Neural cell (in vitro differentiated cells): ENCODE measurements around the gene ROBO1. TPM values are rescaled to one million over a fixed set of nuclear protein-coding genes. Genes with fewer than 3 reads are reported as not detected.
A peak's percentile ranks its signal among the peaks of the same experiment; 100 is the strongest.

Source experiments
- H2AFZ ChIP-seq: fragments of 200-600, 300-800 bp; sonication (generic), shearing (Covaris generic); 2 replicates; pipeline ENCODE4 v1.6.0; 2014; ENCODE audit warnings: low read depth, mild to moderate bottlenecking, antibody characterized with exemption, low read length, moderate library complexity
- H3F3A ChIP-seq: fragments of 200-600 bp; shearing (Covaris generic); 2 replicates; pipeline ENCODE4 v1.6.1; 2016; ENCODE audit warnings: mild to moderate bottlenecking, moderate library complexity, mixed read lengths, antibody characterized with exemption, low read length; ENCODE audit not compliant: insufficient read depth, poor library complexity, severe bottlenecking
- H3K27ac ChIP-seq: fragments of 200-600, 300-800 bp; sonication (generic), shearing (Covaris generic); 2 replicates; pipeline ENCODE4 v1.5.1; 2014; ENCODE audit warnings: mild to moderate bottlenecking, low read length, moderate library complexity
- H3K27me3 ChIP-seq: fragments of 300-800, 200-600 bp; sonication (generic), shearing (Covaris generic); 2 replicates; pipeline ENCODE4 v1.6.0; 2014; ENCODE audit warnings: mild to moderate bottlenecking, low read depth, low read length, moderate library complexity; ENCODE audit not compliant: insufficient read depth
- H3K36me3 ChIP-seq: fragments of 300-800, 200-600 bp; sonication (generic), shearing (Covaris generic); 2 replicates; pipeline ENCODE4 v1.5.1; 2014; ENCODE audit warnings: mild to moderate bottlenecking, antibody characterized with exemption, low read length, moderate library complexity; ENCODE audit not compliant: insufficient read depth
- H3K4me2 ChIP-seq: fragments of 300-800, 200-600 bp; sonication (generic), shearing (Covaris generic); 2 replicates; pipeline ENCODE4 v1.6.0; 2014; ENCODE audit warnings: mild to moderate bottlenecking, low read length
- H3K4me3 ChIP-seq: fragments of 300-800, 200-600 bp; sonication (generic), shearing (Covaris generic); 2 replicates; pipeline ENCODE4 v1.5.1; 2014; ENCODE audit warnings: mild to moderate bottlenecking, low read length, moderate library complexity
- H3K79me2 ChIP-seq: fragments of 200-600 bp; shearing (Covaris generic); replicated peaks from 2 replicates; pipeline ENCODE4 v1.6.0; 2014; ENCODE audit warnings: mild to moderate bottlenecking, low read length, moderate library complexity; ENCODE audit not compliant: insufficient read depth
- H3K9ac ChIP-seq: fragments of 300-800, 200-600 bp; sonication (generic), shearing (Covaris generic); 2 replicates; pipeline ENCODE4 v1.6.1; 2016; ENCODE audit warnings: mild to moderate bottlenecking, low read length, mixed read lengths
- H3K9me2 ChIP-seq: fragments of 200-600 bp; shearing (Covaris generic); 2 replicates; pipeline ENCODE4 v1.6.1; 2016; ENCODE audit warnings: mild to moderate bottlenecking, low read length, mixed read lengths; ENCODE audit not compliant: insufficient read depth
- H3K9me3 ChIP-seq: fragments of 200-600, 300-800 bp; sonication (generic), shearing (Covaris generic); 2 replicates; pipeline ENCODE4 v1.6.1; 2016; ENCODE audit warnings: mild to moderate bottlenecking, mixed run types, low read length, moderate library complexity, mixed read lengths
- H4K20me1 ChIP-seq: fragments of 200-600 bp; shearing (Covaris generic); 2 replicates; pipeline ENCODE4 v1.6.1; 2016; ENCODE audit warnings: mild to moderate bottlenecking, mixed run types; ENCODE audit not compliant: insufficient read depth
- EP300 ChIP-seq: fragments of 450-650 bp; conservative IDR thresholded peaks from 2 replicates; pipeline ENCODE4 v1.6.1; 2014; ENCODE audit warnings: antibody characterized with exemption, mild to moderate bottlenecking, moderate library complexity; ENCODE audit not compliant: poor library complexity, severe bottlenecking
- EZH2 ChIP-seq: fragments of 200-600, 300-800 bp; shearing (Covaris generic), sonication (generic); IDR thresholded peaks from 2 replicates; pipeline ENCODE4 v1.6.1; 2014; ENCODE audit warnings: antibody characterized with exemption, low read length, borderline replicate concordance, mild to moderate bottlenecking; ENCODE audit not compliant: insufficient read depth, poor library complexity, severe bottlenecking
- MXI1 ChIP-seq: fragments of 450-650 bp; conservative IDR thresholded peaks from 2 replicates; pipeline ENCODE4 v1.6.1; 2014; ENCODE audit warnings: antibody characterized with exemption, mild to moderate bottlenecking; ENCODE audit not compliant: poor library complexity, severe bottlenecking
- POLR2AphosphoS5 ChIP-seq: IDR thresholded peaks from 2 replicates; pipeline ENCODE4 v1.6.1; 2012
- RAD21 ChIP-seq: fragments of 450-650 bp; conservative IDR thresholded peaks from 2 replicates; pipeline ENCODE4 v1.6.1; 2014; ENCODE audit warnings: antibody characterized with exemption, mild to moderate bottlenecking, moderate library complexity
- REST ChIP-seq: IDR thresholded peaks from 2 replicates; pipeline ENCODE4 v1.6.1; 2012; ENCODE audit warnings: borderline replicate concordance
- SMC3 ChIP-seq: fragments of 450-650 bp; conservative IDR thresholded peaks from 2 replicates; pipeline ENCODE4 v1.6.1; 2014; ENCODE audit warnings: antibody characterized with exemption, mild to moderate bottlenecking, moderate library complexity; ENCODE audit not compliant: poor library complexity
- TAF1 ChIP-seq: IDR thresholded peaks from 2 replicates; pipeline ENCODE4 v1.6.1; 2012; ENCODE audit warnings: low read depth
- polyA plus RNA-seq: library from polyadenylated mRNA; depleted of rRNA; stranded (reverse); fragments of >200 nt; gene quantifications from 2 replicates; pipeline ENCODE4 v1.2.3, GENCODE V29; 2014

ROBO1 gene
- polyA plus RNA-seq, 1 donor from 2014 or later = 183 TPM

DNA sequence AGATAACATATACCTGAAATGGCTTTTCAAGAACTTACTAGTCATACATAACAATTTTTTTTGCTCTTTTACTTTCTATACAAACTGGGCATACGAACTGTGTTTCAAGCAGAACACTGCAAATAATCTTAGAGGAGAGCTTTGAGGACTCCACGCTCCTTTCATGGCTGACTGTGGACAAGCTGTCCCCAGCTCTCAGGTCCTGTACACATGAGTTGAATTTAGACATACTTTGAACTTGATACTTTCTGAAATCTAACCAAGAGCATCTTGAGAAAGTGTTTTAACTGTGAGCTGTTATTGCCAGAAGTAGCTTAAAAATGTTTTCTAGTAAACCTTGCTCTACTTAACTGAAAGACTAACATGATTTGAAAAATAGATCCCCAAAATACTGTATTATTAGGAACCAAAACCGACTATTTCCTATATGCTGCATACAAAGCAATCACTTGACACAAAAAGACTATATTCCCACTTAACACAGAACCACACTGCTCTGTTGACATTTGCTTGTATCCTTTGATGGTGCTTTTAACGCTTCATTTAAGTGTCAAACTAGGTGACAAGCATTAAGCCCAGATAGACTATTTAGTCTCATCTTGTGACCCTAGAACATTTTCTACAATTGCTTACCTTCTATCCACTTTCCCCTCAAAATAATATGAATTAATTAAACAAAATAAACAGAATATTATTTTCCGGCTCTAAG is 755.8 kb downstream of the ROBO1 start:
- Histone ChIP-seq H4K20me1 (peaks cover 8% of the 10 kb centered on the region), H3F3A (no peaks in the 10 kb centered on the region), H3K9ac (peak overlapping the region; percentile 46), H3K4me3 (peak overlapping the region; percentile 87), H3K9me2 (no peaks in the 10 kb centered on the region), H3K4me2 (peak overlapping the region; percentile 91), H3K27ac (peak overlapping the region; percentile 83), H3K79me2 (peaks cover 89% of the 10 kb centered on the region), H3K36me3 (no peaks in the 10 kb centered on the region), H3K27me3 (no peaks in the 10 kb centered on the region), H3K9me3 (no peaks in the 10 kb centered on the region), H2AFZ (no peak overlapping the region)
- TF ChIP-seq MXI1 (no peak), REST (no peak), SMC3 (no peak), POLR2AphosphoS5 (peak; percentile 86), EP300 (peak; percentile 91), RAD21 (no peak), EZH2 (no peak)

DNA sequence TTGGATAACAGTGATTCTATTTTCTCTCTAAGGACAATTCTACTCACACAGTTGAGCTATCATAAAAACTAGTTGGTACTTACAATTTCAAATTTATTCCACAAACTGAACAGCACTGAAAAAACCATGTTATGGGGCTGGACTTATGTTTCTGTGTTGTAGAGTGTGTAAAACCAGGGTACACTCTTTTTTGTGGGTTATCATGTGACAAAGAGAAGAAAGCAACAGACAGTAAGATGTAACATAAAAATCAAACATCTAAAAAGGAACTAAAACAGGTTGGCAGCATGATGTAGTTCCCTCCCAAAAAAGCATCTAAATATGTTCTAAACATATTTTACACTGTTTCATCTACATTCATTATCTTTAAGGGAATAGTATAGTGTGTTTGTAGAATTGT is 757.9 kb downstream of the ROBO1 start:
- H3K9me2 ChIP-seq = no peaks in the 10 kb centered on the region
- no peak overlapping the region for H2AFZ ChIP-seq
- peaks cover 89% of the 10 kb centered on the region for H3K79me2 ChIP-seq
- peak overlapping the region; percentile 32 for H3K4me2 ChIP-seq
- no peak overlapping the region for H3K9ac ChIP-seq
- no peak overlapping the region for H3K27ac ChIP-seq
- H3K36me3 ChIP-seq = no peaks in the 10 kb centered on the region
- peak overlapping the region; percentile 53 for H3K4me3 ChIP-seq
- H3K27me3 ChIP-seq = no peaks in the 10 kb centered on the region
- H3F3A ChIP-seq = no peaks in the 10 kb centered on the region
- H3K9me3 ChIP-seq = no peaks in the 10 kb centered on the region
- H4K20me1 ChIP-seq = no peaks in the 10 kb centered on the region
- TF ChIP-seq REST (no peak), SMC3 (no peak), RAD21 (no peak), POLR2AphosphoS5 (no peak), TAF1 (no peak)
